ENCODE measurements around the gene ZNF664.
A peak's percentile ranks its signal among the peaks of the same experiment; 100 is the strongest.

ZNF664 gene

GRCh38 chr12:124026755-124027745 lies 54.0 kb downstream of the ZNF664 start:
- Histone ChIP-seq H2AFZ (ENCODE audit: low read depth, low read length) (no peak overlapping the region), H4K91ac (ENCODE audit: low read length) (peak overlapping the region; percentile 2), H3K79me1 (replicated peaks; ENCODE audit: low read length, poor library complexity, severe bottlenecking) (no peaks in the 10 kb centered on the region), H2BK120ac (ENCODE audit: low read depth, low read length) (peak overlapping the region; percentile 24), H2BK12ac (ENCODE audit: low read length in 2 of 2) (peak overlapping the region; percentile 64 to 97), H3K23ac (ENCODE audit: low read length in 2 of 2) (no peak overlapping the region), H2BK15ac (ENCODE audit: low read depth, poor library complexity, severe bottlenecking) (peak overlapping the region; percentile 61), H3K18ac (ENCODE audit: low read depth in 1 of 2, low read length in 2 of 2) (peak overlapping the region in 1 of 2 experiments; percentile 85), H3K4ac (ENCODE audit: low read depth in 1 of 2, low read length in 2 of 2) (peak overlapping the region; percentile 41 to 64), H4K8ac (ENCODE audit: low read length) (no peak overlapping the region), H3K9ac (ENCODE audit: low read length) (no peak overlapping the region), H3K36me3 (ENCODE audit: control insufficient read depth in 1 of 2, insufficient read depth in 2 of 2, low read depth in 1 of 2, low read length in 2 of 2) (no peaks in the 10 kb centered on the region), H2AK5ac (ENCODE audit: low read length, severe bottlenecking) (no peak overlapping the region), H3K9me3 (ENCODE audit: control insufficient read depth, low read length) (no peaks in the 10 kb centered on the region), H3K4me3 (ENCODE audit: insufficient read depth in 1 of 2, low read depth in 1 of 2, low read length in 2 of 2) (no peak overlapping the region), H2BK5ac (ENCODE audit: low read depth, low read length, poor library complexity, severe bottlenecking) (no peak overlapping the region), H3K14ac (ENCODE audit: low read length in 2 of 2) (peak overlapping the region in 1 of 2 experiments; percentile 58), H3K27ac (ENCODE audit: low read length, poor library complexity, severe bottlenecking) (no peak overlapping the region), H3K4me2 (ENCODE audit: low read length, poor library complexity, severe bottlenecking) (no peak overlapping the region), H3K27me3 (ENCODE audit: control insufficient read depth in 1 of 2, insufficient read depth in 1 of 2, low read length in 2 of 2) (no peaks in the 10 kb centered on the region), H3K4me1 (ENCODE audit: control insufficient read depth, insufficient read depth, low read depth, low read length) (peaks cover 15% of the 10 kb centered on the region)
- DNase-seq: peak; percentile 92
- WGBS: 69% methylated on average over 11 of the region's 14 CpGs

- no peak overlapping the region for H2AFZ ChIP-seq (ENCODE audit: low read depth, low read length)
- H4K91ac ChIP-seq (ENCODE audit: low read length): peak overlapping the region; percentile 71
- 91% methylated on average over 17 of the region's 18 CpGs for WGBS
- no peaks in the 10 kb centered on the region for H3K9me3 ChIP-seq (ENCODE audit: control insufficient read depth, low read length)
- DNase-seq: no peak
- no peak overlapping the region for H3K4me3 ChIP-seq (ENCODE audit: insufficient read depth in 1 of 2, low read depth in 1 of 2, low read length in 2 of 2)
- peak overlapping the region; percentile 70 for H2BK15ac ChIP-seq (ENCODE audit: low read depth, poor library complexity, severe bottlenecking)
- H3K23ac ChIP-seq (ENCODE audit: low read length in 2 of 2): no peak overlapping the region
- peak overlapping the region; percentile 22 for H2BK120ac ChIP-seq (ENCODE audit: low read depth, low read length)
- no peak overlapping the region for H2AK5ac ChIP-seq (ENCODE audit: low read length, severe bottlenecking)
- no peaks in the 10 kb centered on the region for H3K36me3 ChIP-seq (ENCODE audit: control insufficient read depth in 1 of 2, insufficient read depth in 2 of 2, low read depth in 1 of 2, low read length in 2 of 2)
- H2BK5ac ChIP-seq (ENCODE audit: low read depth, low read length, poor library complexity, severe bottlenecking): no peak overlapping the region
- no peaks in the 10 kb centered on the region for H3K79me1 ChIP-seq (replicated peaks; ENCODE audit: low read length, poor library complexity, severe bottlenecking)
- H3K27ac ChIP-seq (ENCODE audit: low read length, poor library complexity, severe bottlenecking): no peak overlapping the region
- no peak overlapping the region for H3K9ac ChIP-seq (ENCODE audit: low read length)
- no peak overlapping the region for H3K4me2 ChIP-seq (ENCODE audit: low read length, poor library complexity, severe bottlenecking)
- no peaks in the 10 kb centered on the region for H3K27me3 ChIP-seq (ENCODE audit: control insufficient read depth in 1 of 2, insufficient read depth in 1 of 2, low read length in 2 of 2)
- H3K14ac ChIP-seq (ENCODE audit: low read length in 2 of 2): peak overlapping the region in 1 of 2 experiments; percentile 55
- peak overlapping the region; percentile 64 to 97 for H2BK12ac ChIP-seq (ENCODE audit: low read length in 2 of 2)
- peak overlapping the region; percentile 10 to 74 for H3K18ac ChIP-seq (ENCODE audit: low read depth in 1 of 2, low read length in 2 of 2)
- H4K8ac ChIP-seq (ENCODE audit: low read length): peak overlapping the region; percentile 10
- peaks cover 15% of the 10 kb centered on the region for H3K4me1 ChIP-seq (ENCODE audit: control insufficient read depth, insufficient read depth, low read depth, low read length)
- peak overlapping the region; percentile 3 to 64 for H3K4ac ChIP-seq (ENCODE audit: low read depth in 1 of 2, low read length in 2 of 2)
Observed at GRCh38 chr12:124027753-124028554, 54.9 kb downstream of the ZNF664 start.

- Histone ChIP-seq H3K27me3 (ENCODE audit: control insufficient read depth in 1 of 2, insufficient read depth in 1 of 2, low read length in 2 of 2) (no peaks in the 10 kb centered on the region), H2AFZ (ENCODE audit: low read depth, low read length) (no peak overlapping the region), H3K4ac (ENCODE audit: low read depth in 1 of 2, low read length in 2 of 2) (peak overlapping the region; percentile 3 to 37), H3K9ac (ENCODE audit: low read length) (no peak overlapping the region), H3K4me3 (ENCODE audit: insufficient read depth in 1 of 2, low read depth in 1 of 2, low read length in 2 of 2) (no peak overlapping the region), H3K9me3 (ENCODE audit: control insufficient read depth, low read length) (no peaks in the 10 kb centered on the region), H3K27ac (ENCODE audit: low read length, poor library complexity, severe bottlenecking) (no peak overlapping the region), H3K23ac (ENCODE audit: low read length in 2 of 2) (no peak overlapping the region), H2BK12ac (ENCODE audit: low read length in 2 of 2) (peak overlapping the region; percentile 64 to 94), H2BK15ac (ENCODE audit: low read depth, poor library complexity, severe bottlenecking) (peak overlapping the region; percentile 70), H3K4me2 (ENCODE audit: low read length, poor library complexity, severe bottlenecking) (no peak overlapping the region), H4K91ac (ENCODE audit: low read length) (peak overlapping the region; percentile 71), H3K36me3 (ENCODE audit: control insufficient read depth in 1 of 2, insufficient read depth in 2 of 2, low read depth in 1 of 2, low read length in 2 of 2) (no peaks in the 10 kb centered on the region), H3K4me1 (ENCODE audit: control insufficient read depth, insufficient read depth, low read depth, low read length) (peaks cover 15% of the 10 kb centered on the region), H2BK5ac (ENCODE audit: low read depth, low read length, poor library complexity, severe bottlenecking) (no peak overlapping the region), H3K79me1 (replicated peaks; ENCODE audit: low read length, poor library complexity, severe bottlenecking) (no peaks in the 10 kb centered on the region), H2BK120ac (ENCODE audit: low read depth, low read length) (peak overlapping the region; percentile 4), H4K8ac (ENCODE audit: low read length) (peak overlapping the region; percentile 10), H3K18ac (ENCODE audit: low read depth in 1 of 2, low read length in 2 of 2) (peak overlapping the region; percentile 25 to 74), H3K14ac (ENCODE audit: low read length in 2 of 2) (no peak overlapping the region), H2AK5ac (ENCODE audit: low read length, severe bottlenecking) (no peak overlapping the region)
- DNase-seq: no peak
- WGBS: 77% methylated on average over 5 of the region's 5 CpGs
Observed at GRCh38 chr12:124028555-124028925, 55.5 kb downstream of the ZNF664 start.
